IMR-90 (cell line): ENCODE results near the gene ZSCAN5B. TPM values are rescaled to one million over a fixed set of nuclear protein-coding genes. Genes with fewer than 3 reads are reported as not detected.

Experiments
- ATAC-seq: fragments of 200-7000 bp; cut with Tn5 transposase; 2 replicates; pipeline ENCODE4 v1.9.1; 2020; ENCODE audit warnings: low read depth, mild to moderate bottlenecking, moderate library complexity
- BruUV-seq: library from RNA; stranded (reverse); fragments of 400-500 nt; replicated peaks from 2 replicates; lab custom pipeline; 2021; lab: Mats Ljungman, UMichigan
- CTCF ChIA-PET: fragments of 300-600 bp; formaldehyde crosslinking; extraction: SDS; loops from one replicate; lab custom pipeline; 2021; ENCODE audit warnings: antibody characterized with exemption; lab: Yijun Ruan, JAX
- POLR2A ChIA-PET: fragments of 300-600 bp; sonication (Branson Sonifier 250); formaldehyde crosslinking; loops from one replicate; lab custom pipeline; 2022; ENCODE audit warnings: antibody characterized with exemption; ENCODE audit not compliant: unreplicated experiment; lab: Charles Lee
- DNase-seq: peaks from one replicate; pipeline ENCODE4 v3.0.0; 2013
- H2AFZ ChIP-seq: replicated peaks from 2 replicates; pipeline ENCODE3; 2013; ENCODE audit warnings: low read length, mild to moderate bottlenecking; ENCODE audit not compliant: poor library complexity
- H2AK5ac ChIP-seq: 2 replicates; pipeline ENCODE4 v1.6.1; 2013; ENCODE audit warnings: low read depth, low read length, inconsistent platforms
- H2AK9ac ChIP-seq: replicated peaks from 2 replicates; pipeline ENCODE3; 2013; ENCODE audit warnings: mild to moderate bottlenecking, low read depth, low read length, moderate library complexity; ENCODE audit not compliant: poor library complexity
- H2BK120ac ChIP-seq: 2 replicates; pipeline ENCODE4 v1.6.1; 2013; ENCODE audit warnings: low read depth, low read length, inconsistent platforms
- H2BK15ac ChIP-seq: 3 replicates; pipeline ENCODE4 v1.6.1; 2013; ENCODE audit warnings: low read depth, low read length, inconsistent platforms
- H2BK20ac ChIP-seq: 2 replicates; pipeline ENCODE4 v1.6.1; 2013; ENCODE audit warnings: low read depth, mild to moderate bottlenecking, inconsistent platforms, low read length, moderate library complexity
- H2BK5ac ChIP-seq: 2 replicates; pipeline ENCODE4 v1.6.1; 2013; ENCODE audit warnings: mild to moderate bottlenecking, low read depth, low read length, inconsistent platforms; ENCODE audit not compliant: poor library complexity, severe bottlenecking
- H3K14ac ChIP-seq: replicated peaks from 2 replicates; pipeline ENCODE4 v1.6.1; 2013; ENCODE audit warnings: low read depth, low read length, inconsistent platforms
- H3K18ac ChIP-seq: 2 replicates; pipeline ENCODE4 v1.6.1; 2013; ENCODE audit warnings: low read depth, low read length, control low read depth
- H3K23ac ChIP-seq: 2 replicates; pipeline ENCODE4 v1.6.1; 2013; ENCODE audit warnings: low read depth, low read length, inconsistent platforms
- H3K27ac ChIP-seq: 2 replicates; pipeline ENCODE4 v1.5.1; 2013; ENCODE audit warnings: mild to moderate bottlenecking, control low read depth, low read length; ENCODE audit not compliant: insufficient read depth
- H3K27me3 ChIP-seq: 2 replicates; pipeline ENCODE4 v1.6.1; 2013; ENCODE audit warnings: low read length; ENCODE audit not compliant: control insufficient read depth, insufficient read depth
- H3K36me3 ChIP-seq: 2 replicates; pipeline ENCODE4 v1.6.1; 2013; ENCODE audit warnings: low read length, mixed read lengths; ENCODE audit not compliant: control insufficient read depth, insufficient read depth
- H3K4ac ChIP-seq: 2 replicates; pipeline ENCODE4 v1.6.1; 2013; ENCODE audit warnings: low read depth, low read length, inconsistent platforms
- H3K4me1 ChIP-seq: 2 replicates; pipeline ENCODE4 v1.6.1; 2013; ENCODE audit warnings: low read length, mixed read lengths; ENCODE audit not compliant: control insufficient read depth, insufficient read depth
- H3K4me2 ChIP-seq: 2 replicates; pipeline ENCODE4 v1.6.1; 2013; ENCODE audit warnings: low read depth, mild to moderate bottlenecking, control low read depth, low read length, moderate library complexity
- H3K4me3 ChIP-seq: 2 replicates; pipeline ENCODE4 v1.5.1; 2013; ENCODE audit warnings: low read depth, mild to moderate bottlenecking, control low read depth, low read length, moderate library complexity; ENCODE audit not compliant: insufficient read depth
- H3K56ac ChIP-seq: 2 replicates; pipeline ENCODE4 v1.6.1; 2013; ENCODE audit warnings: low read length, inconsistent platforms; ENCODE audit not compliant: insufficient read depth; ENCODE audit errors: extremely low read depth
- H3K79me1 ChIP-seq, 2 experiments: 2 replicates each; pipeline ENCODE4 v1.6.1; 2013; ENCODE audit warnings: low read length in 2 of 2, inconsistent platforms in 1 of 2, low read depth in 1 of 2
- H3K9ac ChIP-seq: 2 replicates; pipeline ENCODE4 v1.6.1; 2013; ENCODE audit warnings: low read depth, low read length, control low read depth
- H3K9me1 ChIP-seq: 2 replicates; pipeline ENCODE4 v1.6.1; 2013; ENCODE audit warnings: low read length, inconsistent platforms; ENCODE audit not compliant: insufficient read depth
- H3K9me3 ChIP-seq: 2 replicates; pipeline ENCODE4 v1.6.1; 2013; ENCODE audit warnings: low read length; ENCODE audit not compliant: control insufficient read depth, insufficient read depth
- H4K20me1 ChIP-seq: 2 replicates; pipeline ENCODE4 v1.6.1; 2013; ENCODE audit warnings: low read length, inconsistent platforms; ENCODE audit not compliant: insufficient read depth
- H4K5ac ChIP-seq: 2 replicates; pipeline ENCODE4 v1.6.1; 2013; ENCODE audit warnings: mild to moderate bottlenecking, low read depth, low read length, control low read depth
- H4K8ac ChIP-seq, 2 experiments: 2 replicates each; pipeline ENCODE4 v1.6.1; 2013; ENCODE audit warnings: low read depth in 2 of 2, low read length in 2 of 2, control low read depth in 1 of 2, inconsistent platforms in 1 of 2
- H4K91ac ChIP-seq: 2 replicates; pipeline ENCODE4 v1.6.1; 2013; ENCODE audit warnings: low read depth, low read length, inconsistent platforms; ENCODE audit not compliant: insufficient read depth
- BHLHE40 ChIP-seq: fragments of 150-350 bp; IDR thresholded peaks from 2 replicates; pipeline ENCODE4 v1.6.1; 2016; ENCODE audit warnings: mild to moderate bottlenecking, low read depth, low read length
- CHD1 ChIP-seq: IDR thresholded peaks from 2 replicates; pipeline ENCODE4 v1.6.1; 2012; ENCODE audit warnings: low read depth, low read length, improper control_type of control experiment
- FOS ChIP-seq: fragments of 150-350 bp; IDR thresholded peaks from 2 replicates; pipeline ENCODE4 v1.6.1; 2016; ENCODE audit warnings: low read depth, low read length
- NFE2L2 ChIP-seq: fragments of 150-350 bp; IDR thresholded peaks from 2 replicates; pipeline ENCODE4 v1.6.1; 2016; ENCODE audit warnings: low read depth, mild to moderate bottlenecking, low read length
- POLR2A ChIP-seq: IDR thresholded peaks from 2 replicates; pipeline ENCODE4 v1.6.1; 2012; ENCODE audit warnings: mild to moderate bottlenecking, low read depth, low read length
- SMC3 ChIP-seq: fragments of 150-350 bp; IDR thresholded peaks from 2 replicates; pipeline ENCODE4 v1.6.1; 2016; ENCODE audit warnings: low read depth, mild to moderate bottlenecking, antibody characterized with exemption, low read length, moderate library complexity
- WGBS, 2 experiments: methylation state at CpG; one replicate each; pipeline versions ENCODE4 v1.1.5 to v1.1.7; 2013; ENCODE audit warnings: missing lambda C conversion rate in 2 of 2; ENCODE audit not compliant: insufficient read length in 1 of 2; ENCODE audit errors: extremely low coverage in 2 of 2; 5-methylcytosine and 5-hydroxymethylcytosine counted together
- dilution Hi-C: fragments of 300-500 bp; cut with HindIII; formaldehyde crosslinking; loops from one replicate; pipeline ENCODE4 v1.14.3; 2018; ENCODE audit warnings: low sequenced_read_pairs; ENCODE audit not compliant: unreplicated experiment
- in situ Hi-C: fragments of 300-500 bp; cut with MboI; formaldehyde crosslinking; loops from 3 replicates; pipeline ENCODE4 v1.14.3; 2019; ENCODE audit warnings: low sequenced_read_pairs, inconsistent platforms, mixed read lengths
- intact Hi-C: fragments of 100-400 bp; cut with micrococcal nuclease; formaldehyde crosslinking; loops from 2 replicates; pipeline ENCODE4 v1.10.0; 2022
- polyA plus RNA-seq, 3 experiments: library from polyadenylated mRNA; depleted of rRNA; stranded (reverse); fragments of >200 nt; gene quantifications; 2 replicates each; pipeline ENCODE4 v1.2.3, GENCODE V29; 2012; ENCODE audit warnings: low replicate concordance in 1 of 3
- total RNA-seq: library from RNA; depleted of rRNA; stranded (reverse); fragments of >200 nt; gene quantifications from 2 replicates; pipeline ENCODE4 v1.2.3, GENCODE V29; 2012
- TF ChIP-seq, protein P1 (sequence below): conservative IDR thresholded peaks from 2 replicates; pipeline ENCODE4 v1.5.1; 2012; ENCODE audit warnings: mild to moderate bottlenecking, low read depth, low read length, improper control_type of control experiment
- TF ChIP-seq, protein P2 (sequence below): fragments of 150-350 bp; IDR thresholded peaks from 2 replicates; pipeline ENCODE4 v1.6.1; 2016; ENCODE audit warnings: low read depth, mild to moderate bottlenecking, low read length, moderate library complexity, borderline replicate concordance

Gene ZSCAN5B
- total and polyA plus RNA-seq, 2 of the 4 experiments (the other 2 are of a cell fraction) = not detected

DNA sequence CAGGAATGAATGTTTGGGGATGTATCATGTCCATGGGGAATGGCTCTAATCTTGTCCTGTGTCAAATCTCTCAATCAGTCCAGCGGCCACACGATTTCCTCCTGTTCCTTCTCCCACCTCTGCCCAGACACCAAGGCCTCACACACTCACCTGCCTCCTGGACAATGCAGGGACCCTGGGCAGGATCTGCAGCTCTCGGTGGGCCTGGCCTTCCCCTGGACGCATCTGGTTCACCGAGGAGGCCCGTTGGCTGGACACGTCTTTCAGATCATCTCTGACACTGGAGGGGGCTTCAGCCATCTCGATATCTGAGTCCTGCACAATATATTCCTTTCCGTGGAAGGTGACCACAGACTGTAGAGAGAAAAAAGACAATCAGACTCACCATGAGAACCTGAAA is 25.9 kb upstream of the ZSCAN5B start:
- Histone ChIP-seq H3K4me2 (no peak overlapping the region), H3K4me3 (no peak overlapping the region), H2BK15ac (no peak overlapping the region), H4K5ac (no peak overlapping the region), H3K27ac (no peak overlapping the region), H3K18ac (no peak overlapping the region), H3K9me1 (no peaks in the 10 kb centered on the region), H3K27me3 (no peaks in the 10 kb centered on the region), H3K56ac (no peak overlapping the region), H4K20me1 (no peaks in the 10 kb centered on the region), H3K79me1 (no peaks in the 10 kb centered on the region), H2AK5ac (no peak overlapping the region), H3K23ac (no peak overlapping the region), H3K14ac (no peak overlapping the region), H2BK120ac (no peak overlapping the region), H3K9me3 (peaks cover 5% of the 10 kb centered on the region; the same call in 1 of the 2 replicates), H4K8ac (no peak overlapping the region), H4K91ac (no peak overlapping the region), H3K4ac (no peak overlapping the region), H3K9ac (no peak overlapping the region), H2AK9ac (no peak overlapping the region), H2BK5ac (no peak overlapping the region), H2AFZ (no peak overlapping the region), H3K36me3 (no peaks in the 10 kb centered on the region), H2BK20ac (no peak overlapping the region), H3K4me1 (no peaks in the 10 kb centered on the region)
- TF ChIP-seq, protein P1, sequence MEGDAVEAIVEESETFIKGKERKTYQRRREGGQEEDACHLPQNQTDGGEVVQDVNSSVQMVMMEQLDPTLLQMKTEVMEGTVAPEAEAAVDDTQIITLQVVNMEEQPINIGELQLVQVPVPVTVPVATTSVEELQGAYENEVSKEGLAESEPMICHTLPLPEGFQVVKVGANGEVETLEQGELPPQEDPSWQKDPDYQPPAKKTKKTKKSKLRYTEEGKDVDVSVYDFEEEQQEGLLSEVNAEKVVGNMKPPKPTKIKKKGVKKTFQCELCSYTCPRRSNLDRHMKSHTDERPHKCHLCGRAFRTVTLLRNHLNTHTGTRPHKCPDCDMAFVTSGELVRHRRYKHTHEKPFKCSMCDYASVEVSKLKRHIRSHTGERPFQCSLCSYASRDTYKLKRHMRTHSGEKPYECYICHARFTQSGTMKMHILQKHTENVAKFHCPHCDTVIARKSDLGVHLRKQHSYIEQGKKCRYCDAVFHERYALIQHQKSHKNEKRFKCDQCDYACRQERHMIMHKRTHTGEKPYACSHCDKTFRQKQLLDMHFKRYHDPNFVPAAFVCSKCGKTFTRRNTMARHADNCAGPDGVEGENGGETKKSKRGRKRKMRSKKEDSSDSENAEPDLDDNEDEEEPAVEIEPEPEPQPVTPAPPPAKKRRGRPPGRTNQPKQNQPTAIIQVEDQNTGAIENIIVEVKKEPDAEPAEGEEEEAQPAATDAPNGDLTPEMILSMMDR = no peak
- TF ChIP-seq SMC3 (no peak), CHD1 (no peak), BHLHE40 (no peak), FOS (no peak), NFE2L2 (no peak), POLR2A (no peak)
- TF ChIP-seq, protein P2, sequence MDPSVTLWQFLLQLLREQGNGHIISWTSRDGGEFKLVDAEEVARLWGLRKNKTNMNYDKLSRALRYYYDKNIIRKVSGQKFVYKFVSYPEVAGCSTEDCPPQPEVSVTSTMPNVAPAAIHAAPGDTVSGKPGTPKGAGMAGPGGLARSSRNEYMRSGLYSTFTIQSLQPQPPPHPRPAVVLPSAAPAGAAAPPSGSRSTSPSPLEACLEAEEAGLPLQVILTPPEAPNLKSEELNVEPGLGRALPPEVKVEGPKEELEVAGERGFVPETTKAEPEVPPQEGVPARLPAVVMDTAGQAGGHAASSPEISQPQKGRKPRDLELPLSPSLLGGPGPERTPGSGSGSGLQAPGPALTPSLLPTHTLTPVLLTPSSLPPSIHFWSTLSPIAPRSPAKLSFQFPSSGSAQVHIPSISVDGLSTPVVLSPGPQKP = no peak
- no peak for DNase-seq
- ChIA-PET CTCF (no interaction called here), POLR2A (no interaction called here)
- BruUV-seq = no TSS peak
- no peak for ATAC-seq
- 80% methylated on average over 7 of the region's 9 CpGs; no CpG with 5 or more reads in 1 of the 2 experiments for WGBS, 2 experiments
- dilution Hi-C loops (no loop called here), in situ Hi-C loops (no loop called here), intact Hi-C loops (no loop called here)
